Right lobe of liver (tissue), 6 donors: ENCODE results near the gene EFCAB7. TPM values are rescaled to one million over a fixed set of nuclear protein-coding genes. Genes with fewer than 3 reads are reported as not detected.
A peak's percentile ranks its signal among the peaks of the same experiment; 100 is the strongest.

Experiments used
- ATAC-seq, 4 donors: fragments of 200-7000 bp; cut with Tn5 transposase; one replicate each; pipeline ENCODE4 v1.9.1; 2020; ENCODE audit warnings: mild to moderate bottlenecking in 4 of 4, moderate library complexity in 4 of 4
- DNase-seq, 3 donors: peaks; one replicate each; pipeline ENCODE4 v3.0.0-alpha.2; 2020
- H3K27ac ChIP-seq, 3 donors: fragments of 200-600 bp; one replicate each; pipeline ENCODE4 v1.8.0; 2022
- H3K27me3 ChIP-seq, 2 donors: fragments of 200-600 bp; one replicate each; pipeline ENCODE4 v1.8.0; 2022
- H3K36me3 ChIP-seq, 4 donors: fragments of 200-600 bp; sonication (generic) in 1 of 4; one replicate each; pipeline versions ENCODE4 v1.5.1 to v1.8.0; 2017 to 2022; ENCODE audit warnings: control low read depth in 1 of 4
- H3K4me1 ChIP-seq, 4 donors: fragments of 200-600 bp; sonication (generic) in 1 of 4; one replicate each; pipeline versions ENCODE4 v1.5.1 to v1.8.0; 2017 to 2022; ENCODE audit warnings: control low read depth in 1 of 4
- H3K4me3 ChIP-seq, 3 donors: fragments of 200-600 bp; one replicate each; pipeline ENCODE4 v1.8.0; 2022
- H3K9me3 ChIP-seq, 4 donors: fragments of 200-600 bp; sonication (generic) in 1 of 4; one replicate each; pipeline versions ENCODE4 v1.5.1 to v1.8.0; 2017 to 2022; ENCODE audit warnings: control low read depth in 1 of 4
- CTCF ChIP-seq, 4 donors: fragments of 200-600 bp in 3 of 4; fragments of 450-650 bp in 1 of 4; IDR thresholded peaks; one replicate each; pipeline versions ENCODE4 v1.5.1 to v1.8.0; 2016 to 2022; ENCODE audit warnings: antibody characterized with exemption in 4 of 4, mild to moderate bottlenecking in 2 of 4
- POLR2A ChIP-seq: fragments of 450-650 bp; IDR thresholded peaks from one replicate; pipeline ENCODE4 v1.6.1; 2017; ENCODE audit warnings: antibody characterized with exemption, mild to moderate bottlenecking
- WGBS: methylation state at CpG from one replicate; pipeline ENCODE4 v1.1.6; 2018; ENCODE audit warnings: low coverage, low lambda C conversion rate; ENCODE audit not compliant: insufficient coverage; ENCODE audit errors: missing lambda C conversion rate; 5-methylcytosine and 5-hydroxymethylcytosine counted together
- intact Hi-C, 2 donors: fragments of 100-400 bp; cut with DNase I; formaldehyde crosslinking; loops; one replicate each; pipeline versions ENCODE4 v1.11.2 to v1.14.1; 2022
- total RNA-seq, 6 experiments: library from RNA; depleted of rRNA in 2 of 6; stranded (reverse); fragments of >200 nt in 2 of 6; fragmentation: NEBNext Ultra II Directional in 3 of 6; extraction: Animal tissue kit (Norgen Biotek cat#: 25700) in 3 of 6; gene quantifications; one replicate each; pipeline versions ENCODE4 v1.1.0 to v1.2.4, GENCODE V29; 2016 to 2023
- donor health status: DM: no; HTN: yes; CAD: no.
- donor health status: DM: no; HTN: no; CAD: no.
- donor health status: DM: no; HTN: no; CAD: no.
- donor health status: DM: no; HTN: yes; CAD: no.
- donor health status: DM: no; HTN: yes; CAD: no.

EFCAB7 gene
- total RNA-seq, 6 experiments from 2014 or later: 0.84 to 3.2 (median 2.3) TPM

GRCh38 chr1:63509718-63510117, 13.6 kb upstream of the EFCAB7 start:
- H3K27me3 ChIP-seq: no peaks in the 10 kb centered on the region
- DNase-seq: no peak
- 86% methylated on average over 10 of the region's 10 CpGs for WGBS
- intact Hi-C loops: no loop called here
- no peaks in the 10 kb centered on the region for H3K9me3 ChIP-seq
- no peak overlapping the region for H3K4me3 ChIP-seq
- H3K4me1 ChIP-seq: no peaks in the 10 kb centered on the region
- no peak overlapping the region for H3K27ac ChIP-seq
- ATAC-seq: no peak
- peaks cover 0 to 8% (median 0%) of the 10 kb centered on the region in 4 donors for H3K36me3 ChIP-seq
- TF ChIP-seq CTCF (IDR thresholded peaks at IDR 0.05) (no peak), POLR2A (no peak)

DNA sequence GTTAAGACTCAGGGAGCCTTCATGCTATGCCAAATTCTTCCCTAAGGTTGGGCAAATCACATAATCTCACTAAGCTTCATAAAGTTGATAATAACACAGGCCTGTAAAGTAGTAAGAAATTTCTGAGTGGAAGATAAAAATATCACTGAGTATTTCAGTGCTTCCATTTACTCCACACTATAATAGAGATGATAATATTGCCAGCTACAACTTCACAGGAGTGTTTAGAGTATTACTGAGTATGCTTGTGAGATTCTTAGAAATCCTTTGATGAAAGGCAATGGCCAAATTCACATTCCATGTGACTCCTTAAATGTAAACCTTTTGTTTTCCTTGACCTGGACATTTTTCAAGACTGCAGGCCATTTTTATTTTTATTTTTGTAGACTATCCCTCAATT, 10.7 kb upstream of the EFCAB7 start:
- ATAC-seq: no peak

DNA sequence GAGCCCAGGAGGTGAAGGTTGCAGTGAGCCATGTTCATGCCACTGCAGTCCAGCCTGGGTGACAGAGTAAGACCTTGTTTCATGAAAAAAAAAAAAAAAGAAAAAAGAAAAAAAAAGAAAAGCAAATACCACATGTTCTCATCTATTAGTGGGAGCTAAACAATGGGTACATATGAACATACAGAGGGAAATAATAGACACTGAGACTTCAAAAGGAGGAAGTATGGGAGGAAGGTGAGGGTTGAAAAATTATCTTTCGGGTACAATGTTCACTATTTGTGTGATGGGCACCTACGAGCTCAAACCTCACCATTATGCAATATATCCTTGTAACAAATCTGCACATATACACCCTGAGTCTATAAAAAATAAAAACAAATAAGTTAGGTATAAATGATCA, 6.7 kb upstream of the EFCAB7 start:
- WGBS: 55% methylated on average over 2 of the region's 2 CpGs
- intact Hi-C loops: no loop called here
- DNase-seq: no peak

More for the DNA sequence above, 10.7 kb upstream of the EFCAB7 start:
- TF ChIP-seq POLR2A: no peak
- TF ChIP-seq CTCF (IDR thresholded peaks at IDR 0.05): no peak
- H3K4me3 ChIP-seq: no peak overlapping the region
- DNase-seq: no peak
- intact Hi-C loops: no loop called here
- no peak overlapping the region for H3K27ac ChIP-seq
- H3K36me3 ChIP-seq: no peaks in the 10 kb centered on the region
- H3K9me3 ChIP-seq: no peaks in the 10 kb centered on the region
- no peaks in the 10 kb centered on the region for H3K4me1 ChIP-seq
- no peaks in the 10 kb centered on the region for H3K27me3 ChIP-seq

GRCh38 chr1:63523738-63524137, 413 bp downstream of the EFCAB7 start:
- ATAC-seq (peak; percentile 38 to 56 (median 44)), DNase-seq (no peak)
- H3K4me1 ChIP-seq: peaks cover 0 to 17% (median 0%) of the 10 kb centered on the region in 4 donors
- intact Hi-C loops: no loop called here
- peaks cover 0 to 14% (median 0%) of the 10 kb centered on the region in 4 donors for H3K36me3 ChIP-seq
- no peak for TF ChIP-seq CTCF (IDR thresholded peaks at IDR 0.05)
- TF ChIP-seq POLR2A: no peak
- WGBS: under 1% methylated on average over 11 of the region's 11 CpGs
- peak overlapping the region; percentile 92 to 97 (median 96) for H3K27ac ChIP-seq
- peak overlapping the region; percentile 56 to 76 (median 72) for H3K4me3 ChIP-seq
- no peaks in the 10 kb centered on the region for H3K9me3 ChIP-seq
- no peaks in the 10 kb centered on the region for H3K27me3 ChIP-seq

More for the DNA sequence above, 6.7 kb upstream of the EFCAB7 start:
- no peak overlapping the region for H3K4me3 ChIP-seq
- no peaks in the 10 kb centered on the region for H3K9me3 ChIP-seq
- ATAC-seq: no peak
- H3K27ac ChIP-seq: no peak overlapping the region
- TF ChIP-seq POLR2A: no peak
- TF ChIP-seq CTCF (IDR thresholded peaks at IDR 0.05): no peak
- no peaks in the 10 kb centered on the region for H3K27me3 ChIP-seq
- no peaks in the 10 kb centered on the region for H3K36me3 ChIP-seq
- no peaks in the 10 kb centered on the region for H3K4me1 ChIP-seq

DNA sequence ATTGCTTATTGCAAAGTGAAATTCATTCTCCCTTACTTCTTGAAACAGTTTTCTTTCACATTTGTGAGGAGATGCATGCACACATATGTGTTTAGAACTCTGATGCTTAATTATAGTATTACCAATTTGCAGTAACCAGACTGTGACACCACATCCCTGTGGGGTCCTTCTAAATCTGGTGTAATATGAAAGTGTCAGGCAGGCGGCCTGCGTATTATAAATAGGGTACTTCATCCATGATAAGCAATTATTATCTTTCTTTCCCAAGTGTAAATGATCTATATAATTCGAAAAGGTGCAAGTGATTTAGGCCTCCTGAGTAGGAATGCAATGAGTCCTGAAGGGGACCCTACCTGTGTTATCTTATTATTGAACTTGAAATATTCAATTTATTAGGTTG, 876 bp downstream of the EFCAB7 start:
- Histone ChIP-seq H3K9me3 (no peaks in the 10 kb centered on the region), H3K27me3 (no peaks in the 10 kb centered on the region), H3K4me3 (peak overlapping the region; percentile 56 to 76 (median 72)), H3K36me3 (peaks cover 0 to 14% (median 0%) of the 10 kb centered on the region in 4 donors), H3K27ac (peak overlapping the region; percentile 92 to 97 (median 96)), H3K4me1 (peaks cover 0 to 17% (median 0%) of the 10 kb centered on the region in 4 donors)
- no peak for DNase-seq
- ATAC-seq: no peak
- 60% methylated on average over 3 of the region's 3 CpGs for WGBS
- TF ChIP-seq POLR2A (no peak), CTCF (IDR thresholded peaks at IDR 0.05) (no peak)
- intact Hi-C loops: no loop called here
